Nephron (organoid): Measurements from ENCODE around the gene SHF.
A peak's percentile ranks its signal among the peaks of the same experiment; 100 is the strongest.
"Not testable (repeated sequence)": the region's sequence is repeated elsewhere in the genome, so short reads cannot be mapped to it uniquely, and the experiment has no call there.

Experiments
- H3K27ac Mint-ChIP-seq, 3 experiments: 2 replicates each; pipeline ENCODE4 v1.8.0; 2020; ENCODE audit warnings: mixed read lengths in 3 of 3, mild to moderate bottlenecking in 2 of 3, moderate library complexity in 1 of 3
- H3K27me3 Mint-ChIP-seq: 2 replicates; pipeline ENCODE4 v1.8.0; 2021; ENCODE audit warnings: low read depth, mild to moderate bottlenecking, moderate library complexity, mixed read lengths
- H3K36me3 Mint-ChIP-seq: 2 replicates; pipeline ENCODE4 v1.8.0; 2020; ENCODE audit warnings: low read depth, mixed read lengths
- H3K4me1 Mint-ChIP-seq: 2 replicates; pipeline ENCODE4 v1.8.0; 2020; ENCODE audit warnings: mixed read lengths
- H3K4me3 Mint-ChIP-seq, 3 experiments: 2 replicates each; pipeline ENCODE4 v1.8.0; 2020; ENCODE audit warnings: mild to moderate bottlenecking in 3 of 3, mixed read lengths in 3 of 3, moderate library complexity in 2 of 3
- H3K9me3 Mint-ChIP-seq: 2 replicates; pipeline ENCODE4 v1.8.0; 2020; ENCODE audit warnings: mixed read lengths
- TF ChIP-seq, protein P1 (sequence below), 3 experiments: fragments of 200-600 bp; sonication (generic); IDR thresholded peaks; one replicate each; pipeline ENCODE4 v1.5.0; 2021; ENCODE audit warnings: antibody characterized with exemption in 3 of 3; ENCODE audit not compliant: unreplicated experiment in 3 of 3

The SHF gene, protein sequence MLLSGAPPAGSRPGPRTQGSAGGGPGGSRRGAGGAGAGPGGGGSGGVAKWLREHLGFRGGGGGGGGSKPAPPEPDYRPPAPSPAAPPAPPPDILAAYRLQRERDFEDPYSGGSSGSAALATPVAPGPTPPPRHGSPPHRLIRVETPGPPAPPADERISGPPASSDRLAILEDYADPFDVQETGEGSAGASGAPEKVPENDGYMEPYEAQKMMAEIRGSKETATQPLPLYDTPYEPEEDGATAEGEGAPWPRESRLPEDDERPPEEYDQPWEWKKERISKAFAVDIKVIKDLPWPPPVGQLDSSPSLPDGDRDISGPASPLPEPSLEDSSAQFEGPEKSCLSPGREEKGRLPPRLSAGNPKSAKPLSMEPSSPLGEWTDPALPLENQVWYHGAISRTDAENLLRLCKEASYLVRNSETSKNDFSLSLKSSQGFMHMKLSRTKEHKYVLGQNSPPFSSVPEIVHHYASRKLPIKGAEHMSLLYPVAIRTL

DNA sequence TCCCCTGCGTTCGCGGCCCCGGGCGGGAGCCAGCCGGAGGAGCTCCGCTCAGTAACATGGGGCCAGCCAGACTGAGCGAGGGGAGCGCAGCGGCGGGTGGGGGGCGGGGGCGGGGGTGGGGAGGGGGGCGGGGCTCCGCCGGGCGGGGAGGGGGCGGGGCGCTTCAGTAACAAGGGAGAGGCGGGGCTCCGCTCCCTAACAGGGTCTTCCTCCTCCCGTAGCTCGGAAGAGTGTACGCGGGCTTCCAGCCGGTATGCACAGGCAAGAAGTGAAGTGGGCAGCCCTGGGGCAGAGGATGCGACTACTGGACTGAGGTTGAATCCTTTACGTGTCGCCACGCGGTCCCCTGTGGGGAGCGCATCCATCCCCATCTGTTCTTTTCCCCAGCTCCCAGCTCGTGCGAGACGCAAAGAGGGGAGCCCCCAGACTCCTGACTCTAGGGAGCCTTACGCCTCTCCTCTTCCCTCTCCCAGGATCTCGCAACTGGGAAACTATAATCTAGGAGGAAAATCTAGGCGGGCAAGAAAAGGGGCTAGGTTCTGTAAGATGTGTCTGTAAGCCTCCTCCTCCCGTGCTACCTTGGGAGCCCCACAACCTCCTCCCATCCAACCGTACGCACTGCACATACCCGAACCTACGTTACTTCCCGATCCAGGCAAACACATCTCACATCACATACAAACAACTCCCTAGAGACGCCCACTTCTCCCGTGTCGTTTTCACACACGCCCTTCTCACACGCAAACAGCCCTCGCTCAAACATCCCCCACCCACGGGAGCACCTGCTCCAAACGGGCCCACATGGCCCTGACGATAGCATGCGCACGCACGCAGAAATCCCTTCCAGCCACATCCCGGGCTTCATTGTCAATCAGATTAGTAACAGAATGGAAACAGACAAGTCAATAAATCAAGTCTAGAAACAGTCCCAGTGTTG is at the start of gene SHF:
Gene SHF (minus strand): TSS at position 73 of the 937 bp plus-strand sequence. CDS start 15 bp downstream, at position 58.
- Mint-ChIP-seq H3K27me3 (peaks cover 7% of the 10 kb centered on the region), H3K27ac (peak within 1 kb of the TSS; percentile 72 to 85 (median 82)), H3K4me1 (peaks cover 37% of the 10 kb centered on the region), H3K4me3 (peak within 1 kb of the TSS; percentile 93 to 99 (median 97)), H3K36me3 (no peaks in the 10 kb centered on the region), H3K9me3 (no peaks in the 10 kb centered on the region)
- TF ChIP-seq, protein P1, sequence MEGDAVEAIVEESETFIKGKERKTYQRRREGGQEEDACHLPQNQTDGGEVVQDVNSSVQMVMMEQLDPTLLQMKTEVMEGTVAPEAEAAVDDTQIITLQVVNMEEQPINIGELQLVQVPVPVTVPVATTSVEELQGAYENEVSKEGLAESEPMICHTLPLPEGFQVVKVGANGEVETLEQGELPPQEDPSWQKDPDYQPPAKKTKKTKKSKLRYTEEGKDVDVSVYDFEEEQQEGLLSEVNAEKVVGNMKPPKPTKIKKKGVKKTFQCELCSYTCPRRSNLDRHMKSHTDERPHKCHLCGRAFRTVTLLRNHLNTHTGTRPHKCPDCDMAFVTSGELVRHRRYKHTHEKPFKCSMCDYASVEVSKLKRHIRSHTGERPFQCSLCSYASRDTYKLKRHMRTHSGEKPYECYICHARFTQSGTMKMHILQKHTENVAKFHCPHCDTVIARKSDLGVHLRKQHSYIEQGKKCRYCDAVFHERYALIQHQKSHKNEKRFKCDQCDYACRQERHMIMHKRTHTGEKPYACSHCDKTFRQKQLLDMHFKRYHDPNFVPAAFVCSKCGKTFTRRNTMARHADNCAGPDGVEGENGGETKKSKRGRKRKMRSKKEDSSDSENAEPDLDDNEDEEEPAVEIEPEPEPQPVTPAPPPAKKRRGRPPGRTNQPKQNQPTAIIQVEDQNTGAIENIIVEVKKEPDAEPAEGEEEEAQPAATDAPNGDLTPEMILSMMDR (IDR thresholded peaks at IDR 0.05; ENCODE audit: unreplicated experiment in 3 of 3): no peak

DNA sequence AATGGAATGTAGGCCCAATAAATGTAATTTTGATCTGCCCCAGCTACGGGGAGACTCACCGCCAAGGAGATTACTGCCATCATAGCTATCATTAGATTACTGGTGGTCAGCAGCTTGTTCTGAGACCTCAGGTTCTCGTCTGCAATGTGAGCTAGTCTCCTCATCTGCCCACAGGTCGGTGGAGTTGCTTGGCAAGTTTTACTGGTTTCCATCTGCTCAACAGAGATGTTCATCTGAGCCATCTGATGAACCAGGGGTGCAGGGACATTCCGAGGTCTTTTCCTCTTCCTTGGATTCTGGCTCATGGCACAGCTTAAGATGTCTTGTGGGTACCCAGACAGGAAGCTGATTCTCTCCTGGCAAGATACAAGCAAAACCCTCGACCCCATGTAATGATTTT is 49.0 kb upstream of the SHF start:
- not testable (repeated sequence) for H3K36me3 Mint-ChIP-seq, H3K4me3 Mint-ChIP-seq, H3K27me3 Mint-ChIP-seq, H3K27ac Mint-ChIP-seq, H3K4me1 Mint-ChIP-seq
- H3K9me3 Mint-ChIP-seq: peaks cover 65% of the 10 kb centered on the region

DNA sequence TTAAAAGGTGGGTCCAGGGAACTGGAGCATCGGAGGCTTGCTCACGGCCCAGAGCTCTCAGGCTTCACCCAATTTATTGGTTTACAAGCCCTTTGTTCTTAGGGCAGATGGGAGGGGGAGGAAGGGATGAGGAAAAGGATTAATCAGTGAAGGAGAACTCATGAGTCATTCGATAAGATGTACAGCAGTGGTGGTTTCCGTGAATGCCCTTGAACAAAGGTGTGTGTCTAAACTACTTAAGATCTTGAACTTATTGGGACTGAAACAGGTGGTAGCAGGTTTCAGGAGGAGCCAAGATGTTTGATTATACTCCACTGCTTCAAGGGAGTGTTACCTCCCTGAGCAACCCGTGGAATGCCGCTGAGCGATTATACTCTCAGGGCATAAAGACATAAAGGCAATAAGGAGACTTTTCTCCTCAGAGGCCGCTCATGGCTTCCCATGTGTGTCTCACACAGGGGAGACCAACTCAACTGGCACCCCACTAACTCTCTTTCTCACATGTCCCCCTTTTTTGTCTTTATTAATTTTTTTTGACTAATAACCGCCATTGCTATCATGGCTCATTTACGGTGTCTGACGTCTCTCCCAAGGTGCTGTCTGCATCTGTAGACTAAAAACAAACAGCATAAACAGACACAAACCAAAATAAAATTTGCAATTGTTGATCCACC is 46.9 kb upstream of the SHF start:
- Mint-ChIP-seq H3K36me3 (no peaks in the 10 kb centered on the region), H3K9me3 (peaks cover 52% of the 10 kb centered on the region), H3K4me3 (no peak overlapping the region), H3K27me3 (peaks cover 4% of the 10 kb centered on the region), H3K4me1 (no peaks in the 10 kb centered on the region), H3K27ac (no peak overlapping the region)
- TF ChIP-seq, protein P1 (IDR thresholded peaks at IDR 0.05; ENCODE audit: unreplicated experiment in 3 of 3): no peak

DNA sequence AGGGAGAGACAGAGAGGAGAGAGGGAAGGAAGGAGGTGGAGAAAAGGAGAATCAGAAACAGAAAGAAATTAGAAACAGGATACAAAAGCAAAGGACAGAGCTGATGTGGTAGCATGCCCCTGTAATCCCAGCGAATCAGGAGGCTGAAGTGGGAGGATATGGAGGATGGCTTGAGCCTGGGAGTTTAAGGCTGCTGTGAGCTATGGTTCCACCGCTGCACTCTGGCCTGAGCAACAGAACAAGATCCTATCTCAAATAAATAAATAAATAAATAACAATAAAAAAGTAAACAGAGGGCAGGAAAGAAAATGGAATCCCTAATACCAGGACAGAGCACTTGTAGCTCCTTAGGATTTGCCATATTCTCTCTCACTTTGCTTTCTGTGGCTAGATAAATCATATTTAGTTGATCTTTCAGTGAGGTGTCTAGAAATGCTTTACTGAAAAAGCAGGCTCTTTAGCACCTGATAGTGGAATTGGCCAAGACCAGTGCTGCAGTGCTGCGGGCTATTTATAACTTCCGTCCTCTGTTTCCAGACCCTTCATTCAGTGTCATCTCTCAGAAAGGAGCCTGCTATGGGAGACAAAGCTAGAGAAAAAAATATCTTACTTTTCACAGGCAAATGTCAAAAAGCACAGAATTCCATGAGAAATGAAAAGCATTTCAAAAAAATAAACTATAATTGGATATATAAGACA is 44.2 kb upstream of the SHF start:
- H3K9me3 Mint-ChIP-seq: peaks cover 32% of the 10 kb centered on the region
- no peaks in the 10 kb centered on the region for H3K36me3 Mint-ChIP-seq
- H3K4me3 Mint-ChIP-seq: no peak overlapping the region
- TF ChIP-seq, protein P1 (IDR thresholded peaks at IDR 0.05; ENCODE audit: unreplicated experiment in 3 of 3): no peak
- H3K4me1 Mint-ChIP-seq: no peaks in the 10 kb centered on the region
- peaks cover 4% of the 10 kb centered on the region for H3K27me3 Mint-ChIP-seq
- no peak overlapping the region for H3K27ac Mint-ChIP-seq

DNA sequence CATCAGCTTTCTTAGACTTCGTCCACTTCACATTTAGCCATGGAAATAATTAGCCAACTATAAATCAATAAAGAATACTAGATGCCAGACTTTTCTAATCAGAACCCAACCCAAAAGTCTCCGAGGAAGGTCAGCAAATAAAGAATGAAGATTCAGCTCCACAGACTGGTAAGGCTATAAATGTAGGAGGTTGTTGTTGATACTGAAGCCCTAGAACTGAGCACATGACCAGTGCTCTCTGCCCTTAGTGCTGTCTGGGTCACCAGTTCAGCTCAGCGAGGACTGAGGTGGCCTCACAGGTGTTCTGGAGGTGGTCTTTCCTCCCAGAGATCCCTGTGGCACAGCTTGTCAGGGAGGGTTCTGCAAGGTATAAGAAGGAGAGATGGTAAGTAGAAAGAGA is 43.4 kb upstream of the SHF start:
- no peaks in the 10 kb centered on the region for H3K4me1 Mint-ChIP-seq
- no peaks in the 10 kb centered on the region for H3K36me3 Mint-ChIP-seq
- TF ChIP-seq, protein P1 (IDR thresholded peaks at IDR 0.05; ENCODE audit: unreplicated experiment in 3 of 3): no peak
- H3K27ac Mint-ChIP-seq: no peak overlapping the region
- H3K27me3 Mint-ChIP-seq: peaks cover 10% of the 10 kb centered on the region
- H3K4me3 Mint-ChIP-seq: no peak overlapping the region
- peaks cover 24% of the 10 kb centered on the region for H3K9me3 Mint-ChIP-seq
